Measurements from ENCODE around the gene RASEF.

- TF ChIP-seq CTCF (IDR thresholded peaks at IDR 0.05) (no peak), POLR2A (IDR thresholded peaks at IDR 0.05) (no peak)
Observed at GRCh38 chr9:83108208-83108607, 45.3 kb upstream of the RASEF start.

Data from suprapubic skin (tissue), 3 donors.